Measurements from ENCODE around the gene ILDR2. TPM values are rescaled to one million over a fixed set of nuclear protein-coding genes. Genes with fewer than 3 reads are reported as not detected.

ILDR2 gene
- total RNA-seq, 8 experiments from 2014 or later, result 0.28 to 60.5 (median 6.6) TPM

GRCh38 chr1:166933140-166933539 lies 42.2 kb downstream of the ILDR2 start:
- Histone ChIP-seq H3K27ac (no peak overlapping the region), H3K4me1 (replicated peaks in 1 of 2) (no peaks in the 10 kb centered on the region), H3K4me3 (no peak overlapping the region)
- no peak for ATAC-seq (replicated peaks in 6 of 8)
- in situ Hi-C loops (cut with MboI; ENCODE audit: low pct_unique_long_range_greater_than_20kb in 2 of 9, low sequenced_read_pairs in 9 of 9, unreplicated experiment in 9 of 9), result no loop called here

GRCh38 chr1:166929911-166930310 lies 45.4 kb downstream of the ILDR2 start:
- Histone ChIP-seq H3K27ac (no peak overlapping the region), H3K4me3 (no peak overlapping the region), H3K4me1 (replicated peaks in 1 of 2) (peaks cover 3 to 8% of the 10 kb centered on the region in 2 donors)
- in situ Hi-C loops (cut with MboI; ENCODE audit: low pct_unique_long_range_greater_than_20kb in 2 of 9, low sequenced_read_pairs in 9 of 9, unreplicated experiment in 9 of 9), result no loop called here
- ATAC-seq (replicated peaks in 6 of 8), result no peak
- 0 to 86% (median 83%) methylated on average over 1 of the region's 1 CpG; no CpG with 5 or more reads in 6 of the 10 experiments for WGBS, 10 experiments

GRCh38 chr1:166927701-166928100 lies 47.6 kb downstream of the ILDR2 start:
- Histone ChIP-seq H3K4me1 (replicated peaks in 1 of 2) (peaks cover 3 to 8% of the 10 kb centered on the region in 2 donors), H3K4me3 (no peak overlapping the region), H3K27ac (no peak overlapping the region)
- in situ Hi-C loops (cut with MboI; ENCODE audit: low pct_unique_long_range_greater_than_20kb in 2 of 9, low sequenced_read_pairs in 9 of 9, unreplicated experiment in 9 of 9), result no loop called here
- WGBS, 10 experiments, result 36 to 100% (median 74%) methylated on average over 1 to 2 of the region's 2 CpGs; no CpG with 5 or more reads in 2 of the 10 experiments
- ATAC-seq (replicated peaks in 6 of 8), result no peak

- peak; percentile 85 to 95 (median 90) for ATAC-seq (replicated peaks in 6 of 8)
- Histone ChIP-seq H3K4me1 (replicated peaks in 1 of 2) (peaks cover 3 to 8% of the 10 kb centered on the region in 2 donors), H3K4me3 (no peak overlapping the region), H3K27ac (no peak overlapping the region)
- in situ Hi-C loops (cut with MboI; ENCODE audit: low pct_unique_long_range_greater_than_20kb in 2 of 9, low sequenced_read_pairs in 9 of 9, unreplicated experiment in 9 of 9), result no loop called here
- 7 to 100% (median 64%) methylated on average over 1 to 8 of the region's 8 CpGs for WGBS, 10 experiments
Measured at GRCh38 chr1:166925810-166926478, 49.4 kb downstream of the ILDR2 start.

GRCh38 chr1:166924823-166925541 lies 50.4 kb downstream of the ILDR2 start:
- in situ Hi-C loops (cut with MboI; ENCODE audit: low pct_unique_long_range_greater_than_20kb in 2 of 9, low sequenced_read_pairs in 9 of 9, unreplicated experiment in 9 of 9), result loop anchor here in 6 of 9 experiments (25.0 kb wide), 1 partner anchor 137 kb away; no protein-coding TSS in a partner anchor
- H3K4me1 ChIP-seq (replicated peaks in 1 of 2), result peaks cover 3 to 8% of the 10 kb centered on the region in 2 donors
- no peak for ATAC-seq (replicated peaks in 6 of 8)
- H3K27ac ChIP-seq, result no peak overlapping the region
- WGBS, 10 experiments, result 50 to 100% (median 80%) methylated on average over 1 to 3 of the region's 3 CpGs; no CpG with 5 or more reads in 3 of the 10 experiments
- H3K4me3 ChIP-seq, result no peak overlapping the region

- H3K4me3 ChIP-seq, result peak overlapping the region in 3 of 5 donors; percentile 10 to 23 (median 20)
- in situ Hi-C loops (cut with MboI; ENCODE audit: low pct_unique_long_range_greater_than_20kb in 2 of 9, low sequenced_read_pairs in 9 of 9, unreplicated experiment in 9 of 9), result loop anchor here in 6 of 9 experiments (25.0 kb wide), 1 partner anchor 141 kb away; no protein-coding TSS in a partner anchor
- peak in 5 of 8 experiments; percentile 7 to 81 (median 34) for ATAC-seq (replicated peaks in 6 of 8)
- 10 to 73% (median 48%) methylated on average over 1 to 48 of the region's 113 CpGs; no CpG with 5 or more reads in 3 of the 10 experiments for WGBS, 10 experiments
- H3K4me1 ChIP-seq (replicated peaks in 1 of 2), result peaks cover 9 to 19% of the 10 kb centered on the region in 2 donors
- H3K27ac ChIP-seq, result no peak overlapping the region
Measured at GRCh38 chr1:166920561-166921475, 54.5 kb downstream of the ILDR2 start.

- no peak overlapping the region for H3K4me3 ChIP-seq
- in situ Hi-C loops (cut with MboI; ENCODE audit: low pct_unique_long_range_greater_than_20kb in 2 of 9, low sequenced_read_pairs in 9 of 9, unreplicated experiment in 9 of 9), result loop anchor here in 8 of 9 experiments (10.0 to 25.0 kb wide), 2 partner anchors 136 to 143 kb away; no protein-coding TSS in a partner anchor
- H3K4me1 ChIP-seq (replicated peaks in 1 of 2), result peaks cover 6 to 19% of the 10 kb centered on the region in 2 donors
- peak overlapping the region in 1 of 2 donors; percentile 51 for H3K27ac ChIP-seq
- 0 to 94% (median 40%) methylated on average over 1 to 2 of the region's 2 CpGs; no CpG with 5 or more reads in 3 of the 10 experiments for WGBS, 10 experiments
- ATAC-seq (replicated peaks in 6 of 8), result peak in 6 of 8 experiments; percentile 20 to 86 (median 38)
Measured at GRCh38 chr1:166918956-166919316, 56.4 kb downstream of the ILDR2 start.

- peak in 6 of 8 experiments; percentile 5 to 85 (median 62) for ATAC-seq (replicated peaks in 6 of 8)
- WGBS, 10 experiments, result 32 to 93% (median 57%) methylated on average over 3 to 6 of the region's 6 CpGs
- H3K4me1 ChIP-seq (replicated peaks in 1 of 2), result peaks cover 6 to 19% of the 10 kb centered on the region in 2 donors
- in situ Hi-C loops (cut with MboI; ENCODE audit: low pct_unique_long_range_greater_than_20kb in 2 of 9, low sequenced_read_pairs in 9 of 9, unreplicated experiment in 9 of 9), result loop anchor here in 8 of 9 experiments (10.0 to 25.0 kb wide), 2 partner anchors 136 to 144 kb away; no protein-coding TSS in a partner anchor
- H3K27ac ChIP-seq, result peak overlapping the region in 1 of 2 donors; percentile 51
- H3K4me3 ChIP-seq, result no peak overlapping the region
Measured at GRCh38 chr1:166918088-166918955, 57.0 kb downstream of the ILDR2 start.

- 29 to 83% (median 77%) methylated on average over 1 to 4 of the region's 4 CpGs; no CpG with 5 or more reads in 5 of the 10 experiments for WGBS, 10 experiments
- peaks cover 6 to 19% of the 10 kb centered on the region in 2 donors for H3K4me1 ChIP-seq (replicated peaks in 1 of 2)
- H3K4me3 ChIP-seq, result no peak overlapping the region
- in situ Hi-C loops (cut with MboI; ENCODE audit: low pct_unique_long_range_greater_than_20kb in 2 of 9, low sequenced_read_pairs in 9 of 9, unreplicated experiment in 9 of 9), result loop anchor here in 8 of 9 experiments (10.0 to 25.0 kb wide), 2 partner anchors 139 to 146 kb away; no protein-coding TSS in a partner anchor
- peak in 5 of 8 experiments; percentile 41 to 95 (median 63) for ATAC-seq (replicated peaks in 6 of 8)
- no peak overlapping the region for H3K27ac ChIP-seq
Measured at GRCh38 chr1:166915941-166916340, 59.4 kb downstream of the ILDR2 start.

GRCh38 chr1:166915042-166915441 lies 60.3 kb downstream of the ILDR2 start:
- peak in 2 of 8 experiments; percentile 36 to 51 for ATAC-seq (replicated peaks in 6 of 8)
- no peak overlapping the region for H3K4me3 ChIP-seq
- H3K4me1 ChIP-seq (replicated peaks in 1 of 2), result peaks cover 6 to 19% of the 10 kb centered on the region in 2 donors
- in situ Hi-C loops (cut with MboI; ENCODE audit: low pct_unique_long_range_greater_than_20kb in 2 of 9, low sequenced_read_pairs in 9 of 9, unreplicated experiment in 9 of 9), result loop anchor here in 8 of 9 experiments (10.0 to 25.0 kb wide), 2 partner anchors 140 to 147 kb away; no protein-coding TSS in a partner anchor
- WGBS, 10 experiments, result 63 to 100% (median 92%) methylated on average over 1 of the region's 1 CpG; no CpG with 5 or more reads in 7 of the 10 experiments
- H3K27ac ChIP-seq, result no peak overlapping the region

- in situ Hi-C loops (cut with MboI; ENCODE audit: low pct_unique_long_range_greater_than_20kb in 2 of 9, low sequenced_read_pairs in 9 of 9, unreplicated experiment in 9 of 9), result loop anchor here in 8 of 9 experiments (10.0 to 25.0 kb wide), 2 partner anchors 141 to 148 kb away; no protein-coding TSS in a partner anchor
- WGBS, 10 experiments, result 8 to 100% (median 80%) methylated on average over 1 to 3 of the region's 3 CpGs; no CpG with 5 or more reads in 3 of the 10 experiments
- Histone ChIP-seq H3K4me3 (no peak overlapping the region), H3K4me1 (replicated peaks in 1 of 2) (peaks cover 6 to 15% of the 10 kb centered on the region in 2 donors), H3K27ac (no peak overlapping the region)
- no peak for ATAC-seq (replicated peaks in 6 of 8)
Measured at GRCh38 chr1:166914111-166914510, 61.2 kb downstream of the ILDR2 start.
